Measurements from ENCODE around the gene FLYWCH1.
A peak's percentile ranks its signal among the peaks of the same experiment; 100 is the strongest.

FLYWCH1 gene

DNA sequence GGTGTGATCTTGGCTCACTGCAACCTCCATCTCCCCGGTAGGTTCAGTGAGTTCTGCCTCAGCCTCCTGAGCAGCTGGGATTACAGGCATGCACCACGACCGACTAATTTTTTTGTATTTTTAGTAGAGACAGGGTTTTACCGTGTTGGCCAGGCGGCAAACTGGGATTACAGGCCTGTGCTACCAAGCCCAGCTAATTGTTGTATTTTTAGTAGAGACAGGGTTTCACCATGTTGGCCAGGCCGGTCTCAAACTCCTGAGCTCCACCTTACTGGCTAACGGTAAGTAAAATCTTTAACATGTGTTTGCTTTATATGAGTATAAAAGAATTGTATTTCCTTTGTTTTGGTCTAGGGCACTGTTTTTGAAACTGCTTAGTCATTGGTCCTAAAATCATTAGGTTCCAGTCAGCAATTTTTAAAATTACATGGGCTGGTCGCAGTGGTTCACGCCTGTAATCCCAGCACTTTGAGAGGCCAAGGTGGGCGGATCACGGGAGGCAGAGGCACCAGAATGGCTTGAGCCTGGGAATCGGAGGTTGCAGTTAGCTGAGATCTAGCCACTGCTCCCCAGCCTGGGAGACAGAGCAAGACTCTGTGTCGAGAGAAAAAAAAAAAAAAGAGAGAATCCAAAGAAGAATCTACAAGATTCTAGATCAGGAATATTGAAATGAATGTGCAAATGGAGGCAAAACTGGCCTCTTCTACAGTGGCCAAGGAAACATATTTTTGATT is 3.6 kb downstream of the FLYWCH1 start:
- Histone ChIP-seq H3K36me3 (ENCODE audit: control insufficient read depth in 4 of 4, insufficient read depth in 4 of 4, low read length in 3 of 4) (peaks cover 2 to 16% (median 8%) of the 10 kb centered on the region in 4 experiments), H3K4me3 (ENCODE audit: control insufficient read depth in 1 of 7, extremely low read depth in 1 of 7, insufficient read depth in 4 of 7, low read depth in 2 of 7, low read length in 6 of 7) (no peak overlapping the region), H3K9me3 (ENCODE audit: control extremely low read depth in 1 of 5, control insufficient read depth in 4 of 5, insufficient read depth in 2 of 5, low read depth in 1 of 5, low read length in 4 of 5) (no peaks in the 10 kb centered on the region), H3K27ac (ENCODE audit: insufficient read depth in 1 of 2, low read depth in 1 of 2, low read length in 2 of 2, poor library complexity in 1 of 2, severe bottlenecking in 2 of 2) (no peak overlapping the region), H3K4me1 (ENCODE audit: control extremely low read depth in 1 of 4, control insufficient read depth in 4 of 4, insufficient read depth in 4 of 4, low read length in 3 of 4) (peaks cover 0 to 20% (median 17%) of the 10 kb centered on the region in 4 experiments), H3K27me3 (replicated peaks in 2 of 5; ENCODE audit: control insufficient read depth in 4 of 5, insufficient read depth in 5 of 5, low read length in 4 of 5) (no peaks in the 10 kb centered on the region)
- DNase-seq = no peak
- POLR2A ChIA-PET = interaction anchor here (0.8 kb wide), 1 partner anchor 50 kb away, joined by 4 read pairs; no protein-coding TSS in a partner anchor
- CTCF ChIA-PET = interaction anchor here (1.0 to 8.0 kb wide), 7 partner anchors 9 to 76 kb away, joined by 3 to 47 read pairs (median 3); partner anchors contain the start of genes FLYWCH2 and PRSS22
- 97% methylated on average over 11 of the region's 13 CpGs for WGBS (ENCODE audit: insufficient coverage)

DNA sequence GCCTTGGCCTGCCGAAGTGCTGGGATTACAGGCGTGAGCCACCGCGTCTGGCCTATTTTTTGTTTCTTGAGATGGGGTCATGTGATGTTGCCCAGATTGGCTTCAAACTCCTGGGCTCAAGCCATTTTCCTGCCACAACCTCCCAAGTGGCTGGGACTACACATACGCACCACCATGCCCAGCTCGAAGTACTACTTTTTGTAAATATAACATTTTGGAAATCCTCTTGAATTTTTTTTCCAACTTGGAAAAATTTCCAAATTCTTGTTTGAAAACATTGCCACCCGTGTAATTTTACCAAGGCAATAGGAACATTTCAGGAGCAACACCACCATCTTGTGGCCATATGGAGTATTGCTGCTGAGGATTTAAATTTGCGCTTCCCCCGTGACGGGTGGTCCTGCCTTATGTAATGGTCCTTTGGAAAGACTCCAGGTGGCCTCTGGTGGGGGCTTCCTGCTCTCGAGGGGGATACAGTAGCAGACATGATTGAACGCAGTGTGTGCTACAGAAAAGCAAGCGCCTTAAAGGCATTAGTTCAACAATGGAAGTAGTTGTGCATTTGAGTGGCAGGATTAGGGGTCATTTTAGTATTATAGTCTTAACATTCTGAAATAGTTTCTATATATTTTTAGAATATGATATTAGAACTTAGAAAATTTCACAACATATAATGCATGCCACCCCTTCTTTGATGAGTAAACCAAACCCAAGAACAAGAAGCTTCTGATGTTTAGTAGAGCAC is 8.0 kb downstream of the FLYWCH1 start:
- Histone ChIP-seq H3K27ac (ENCODE audit: insufficient read depth in 1 of 2, low read depth in 1 of 2, low read length in 2 of 2, poor library complexity in 1 of 2, severe bottlenecking in 2 of 2) (no peak overlapping the region), H3K4me1 (ENCODE audit: control extremely low read depth in 1 of 4, control insufficient read depth in 4 of 4, insufficient read depth in 4 of 4, low read length in 3 of 4) (peaks cover 0 to 4% (median 2%) of the 10 kb centered on the region in 4 experiments), H3K36me3 (ENCODE audit: control insufficient read depth in 4 of 4, insufficient read depth in 4 of 4, low read length in 3 of 4) (peaks cover 2 to 22% (median 9%) of the 10 kb centered on the region in 4 experiments), H3K4me3 (ENCODE audit: control insufficient read depth in 1 of 7, extremely low read depth in 1 of 7, insufficient read depth in 4 of 7, low read depth in 2 of 7, low read length in 6 of 7) (no peak overlapping the region), H3K9me3 (ENCODE audit: control extremely low read depth in 1 of 5, control insufficient read depth in 4 of 5, insufficient read depth in 2 of 5, low read depth in 1 of 5, low read length in 4 of 5) (no peaks in the 10 kb centered on the region), H3K27me3 (replicated peaks in 2 of 5; ENCODE audit: control insufficient read depth in 4 of 5, insufficient read depth in 5 of 5, low read length in 4 of 5) (no peaks in the 10 kb centered on the region)
- DNase-seq = peak; percentile 66 to 89 (median 76)
- POLR2A ChIA-PET = no interaction called here
- WGBS (ENCODE audit: insufficient coverage) = 8% methylated on average over 8 of the region's 13 CpGs
- CTCF ChIA-PET = interaction anchor here (0.8 to 8.0 kb wide), 14 partner anchors 8 to 83 kb away, joined by 3 to 47 read pairs (median 4); partner anchors contain the start of genes FLYWCH1 and PRSS22

DNA sequence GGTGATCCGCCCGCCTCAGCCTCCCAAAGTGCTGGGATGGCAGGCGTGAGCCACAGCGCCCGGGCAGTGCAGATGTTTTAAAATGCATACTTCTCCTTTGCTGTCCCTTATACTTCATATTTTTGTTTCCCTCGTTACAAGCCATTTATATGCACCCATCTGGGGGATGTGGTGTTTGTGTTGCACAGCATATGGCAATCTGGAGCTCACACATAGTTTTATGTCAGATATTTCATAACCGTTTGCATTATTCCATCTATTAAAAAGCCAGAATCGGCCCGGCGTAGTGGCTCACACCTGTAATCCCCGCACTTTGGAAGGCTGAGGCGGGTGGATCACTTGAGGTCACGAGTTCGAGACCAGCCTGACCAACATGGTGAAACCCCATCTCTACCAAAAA is 11.8 kb downstream of the FLYWCH1 start:
- CTCF ChIA-PET = interaction anchor here (0.6 to 3.3 kb wide), 4 partner anchors 10 to 646 kb away, joined by 3 to 10 read pairs (median 5); no protein-coding TSS in a partner anchor
- Histone ChIP-seq H3K9me3 (ENCODE audit: control extremely low read depth in 1 of 5, control insufficient read depth in 4 of 5, insufficient read depth in 2 of 5, low read depth in 1 of 5, low read length in 4 of 5) (no peaks in the 10 kb centered on the region), H3K27ac (ENCODE audit: insufficient read depth in 1 of 2, low read depth in 1 of 2, low read length in 2 of 2, poor library complexity in 1 of 2, severe bottlenecking in 2 of 2) (no peak overlapping the region), H3K27me3 (replicated peaks in 2 of 5; ENCODE audit: control insufficient read depth in 4 of 5, insufficient read depth in 5 of 5, low read length in 4 of 5) (no peaks in the 10 kb centered on the region), H3K4me1 (ENCODE audit: control extremely low read depth in 1 of 4, control insufficient read depth in 4 of 4, insufficient read depth in 4 of 4, low read length in 3 of 4) (peaks cover 0 to 9% (median 7%) of the 10 kb centered on the region in 4 experiments), H3K4me3 (ENCODE audit: control insufficient read depth in 1 of 7, extremely low read depth in 1 of 7, insufficient read depth in 4 of 7, low read depth in 2 of 7, low read length in 6 of 7) (no peak overlapping the region), H3K36me3 (ENCODE audit: control insufficient read depth in 4 of 4, insufficient read depth in 4 of 4, low read length in 3 of 4) (peaks cover 0 to 13% (median 8%) of the 10 kb centered on the region in 4 experiments)
- DNase-seq = no peak
- POLR2A ChIA-PET = no interaction called here
- 100% methylated on average over 3 of the region's 14 CpGs for WGBS (ENCODE audit: insufficient coverage)

GRCh38 chr16:2924901-2925755 is 13.4 kb downstream of the FLYWCH1 start:
- Histone ChIP-seq H3K27ac (ENCODE audit: insufficient read depth in 1 of 2, low read depth in 1 of 2, low read length in 2 of 2, poor library complexity in 1 of 2, severe bottlenecking in 2 of 2) (no peak overlapping the region), H3K4me1 (ENCODE audit: control extremely low read depth in 1 of 4, control insufficient read depth in 4 of 4, insufficient read depth in 4 of 4, low read length in 3 of 4) (peaks cover 0 to 7% (median 5%) of the 10 kb centered on the region in 4 experiments), H3K9me3 (ENCODE audit: control extremely low read depth in 1 of 5, control insufficient read depth in 4 of 5, insufficient read depth in 2 of 5, low read depth in 1 of 5, low read length in 4 of 5) (no peaks in the 10 kb centered on the region), H3K27me3 (replicated peaks in 2 of 5; ENCODE audit: control insufficient read depth in 4 of 5, insufficient read depth in 5 of 5, low read length in 4 of 5) (no peaks in the 10 kb centered on the region), H3K4me3 (ENCODE audit: control insufficient read depth in 1 of 7, extremely low read depth in 1 of 7, insufficient read depth in 4 of 7, low read depth in 2 of 7, low read length in 6 of 7) (no peak overlapping the region), H3K36me3 (ENCODE audit: control insufficient read depth in 4 of 4, insufficient read depth in 4 of 4, low read length in 3 of 4) (peaks cover 0 to 15% (median 14%) of the 10 kb centered on the region in 4 experiments)
- peak in 2 of 3 donors; percentile 16 to 28 for DNase-seq
- POLR2A ChIA-PET = no interaction called here
- WGBS (ENCODE audit: insufficient coverage) = 84% methylated on average over 32 of the region's 42 CpGs
- CTCF ChIA-PET = interaction anchor here (0.5 to 3.3 kb wide), 6 partner anchors 12 to 85 kb away, joined by 3 to 10 read pairs (median 4); no protein-coding TSS in a partner anchor

DNA sequence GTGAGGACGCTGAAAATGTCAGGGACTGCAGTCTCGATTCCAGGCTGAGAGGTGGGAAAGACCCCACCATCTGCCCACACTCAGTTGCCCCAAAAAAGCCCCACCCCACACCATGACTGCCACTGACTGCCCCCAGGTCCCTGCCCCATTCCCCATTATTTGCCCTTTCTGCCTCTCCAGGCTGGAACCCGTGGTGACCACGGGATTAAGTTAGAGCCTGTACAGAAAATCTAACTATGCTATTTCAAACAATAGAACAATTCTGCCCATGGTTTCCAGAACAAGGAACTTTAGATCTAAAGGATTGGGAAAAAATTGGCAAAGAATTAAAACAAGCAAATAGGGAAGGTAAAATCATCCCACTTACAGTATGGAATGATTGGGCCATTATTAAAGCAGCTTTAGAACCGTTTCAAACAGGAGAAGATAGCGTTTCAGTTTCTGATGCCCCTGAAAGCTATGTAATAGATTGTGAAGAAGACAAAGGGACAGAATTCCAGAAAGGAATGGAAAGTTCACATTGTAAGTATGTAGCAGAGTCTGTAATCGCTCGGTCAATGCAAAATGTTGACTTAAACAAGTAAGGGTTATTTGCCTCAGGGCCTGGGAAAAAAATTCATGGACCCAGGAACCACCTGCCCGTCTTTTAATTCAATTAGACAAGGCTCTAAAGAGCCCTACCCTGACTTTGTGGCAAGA is 14.4 kb downstream of the FLYWCH1 start:
- POLR2A ChIA-PET = no interaction called here
- no peaks in the 10 kb centered on the region for H3K9me3 ChIP-seq (ENCODE audit: control extremely low read depth in 1 of 5, control insufficient read depth in 4 of 5, insufficient read depth in 2 of 5, low read depth in 1 of 5, low read length in 4 of 5)
- no peaks in the 10 kb centered on the region for H3K27me3 ChIP-seq (replicated peaks in 2 of 5; ENCODE audit: control insufficient read depth in 4 of 5, insufficient read depth in 5 of 5, low read length in 4 of 5)
- whole genome bisulfite sequencing (ENCODE audit: insufficient coverage) = 89% methylated on average over 5 of the region's 9 CpGs
- peaks cover 0 to 7% (median 5%) of the 10 kb centered on the region in 4 experiments for H3K4me1 ChIP-seq (ENCODE audit: control extremely low read depth in 1 of 4, control insufficient read depth in 4 of 4, insufficient read depth in 4 of 4, low read length in 3 of 4)
- peaks cover 0 to 24% (median 18%) of the 10 kb centered on the region in 4 experiments for H3K36me3 ChIP-seq (ENCODE audit: control insufficient read depth in 4 of 4, insufficient read depth in 4 of 4, low read length in 3 of 4)
- H3K27ac ChIP-seq (ENCODE audit: insufficient read depth in 1 of 2, low read depth in 1 of 2, low read length in 2 of 2, poor library complexity in 1 of 2, severe bottlenecking in 2 of 2) = no peak overlapping the region
- no peak overlapping the region for H3K4me3 ChIP-seq (ENCODE audit: control insufficient read depth in 1 of 7, extremely low read depth in 1 of 7, insufficient read depth in 4 of 7, low read depth in 2 of 7, low read length in 6 of 7)
- CTCF ChIA-PET = interaction anchor here (0.6 to 3.3 kb wide), 16 partner anchors 11 to 142 kb away, joined by 3 to 11 read pairs (median 5); no protein-coding TSS in a partner anchor
- DNase-seq = no peak

- peaks cover 0 to 7% (median 5%) of the 10 kb centered on the region in 4 experiments for H3K4me1 ChIP-seq (ENCODE audit: control extremely low read depth in 1 of 4, control insufficient read depth in 4 of 4, insufficient read depth in 4 of 4, low read length in 3 of 4)
- H3K27ac ChIP-seq (ENCODE audit: insufficient read depth in 1 of 2, low read depth in 1 of 2, low read length in 2 of 2, poor library complexity in 1 of 2, severe bottlenecking in 2 of 2) = no peak overlapping the region
- 50% methylated on average over 1 of the region's 5 CpGs for WGBS (ENCODE audit: insufficient coverage)
- H3K36me3 ChIP-seq (ENCODE audit: control insufficient read depth in 4 of 4, insufficient read depth in 4 of 4, low read length in 3 of 4) = peaks cover 0 to 27% (median 20%) of the 10 kb centered on the region in 4 experiments
- ChIA-PET POLR2A (no interaction called here), CTCF (interaction anchor here (0.6 to 1.8 kb wide), 21 partner anchors 8 to 620 kb away, joined by 3 to 11 read pairs (median 4); no protein-coding TSS in a partner anchor)
- peak overlapping the region in 1 of 7 experiments; percentile 61 for H3K4me3 ChIP-seq (ENCODE audit: control insufficient read depth in 1 of 7, extremely low read depth in 1 of 7, insufficient read depth in 4 of 7, low read depth in 2 of 7, low read length in 6 of 7)
- no peaks in the 10 kb centered on the region for H3K9me3 ChIP-seq (ENCODE audit: control extremely low read depth in 1 of 5, control insufficient read depth in 4 of 5, insufficient read depth in 2 of 5, low read depth in 1 of 5, low read length in 4 of 5)
- H3K27me3 ChIP-seq (replicated peaks in 2 of 5; ENCODE audit: control insufficient read depth in 4 of 5, insufficient read depth in 5 of 5, low read length in 4 of 5) = no peaks in the 10 kb centered on the region
- DNase-seq = no peak
Measured at GRCh38 chr16:2926650-2926999, 14.9 kb downstream of the FLYWCH1 start.

All from common myeloid progenitor, CD34-positive (primary cell).